HG03060 (cell line): ENCODE data around the gene NYNRIN.
A peak's percentile ranks its signal among the peaks of the same experiment; 100 is the strongest.
"Not testable (repeated sequence)": the region's sequence is repeated elsewhere in the genome, so short reads cannot be mapped to it uniquely, and the experiment has no call there.

Experiments
- ATAC-seq: cut with Tn5 transposase; IDR thresholded peaks from one replicate; pipeline ENCODE4 v1.9.1; 2021; ENCODE audit warnings: low read depth, moderate number of reproducible peaks; ENCODE audit not compliant: unreplicated experiment

Gene NYNRIN

GRCh38 chr14:24441485-24441884, 42.7 kb downstream of the NYNRIN start:
- ATAC-seq, result no peak

- no peak for ATAC-seq
Measured at GRCh38 chr14:24441904-24442239, 43.1 kb downstream of the NYNRIN start.

- ATAC-seq, result peak; percentile 92
Measured at GRCh38 chr14:24442240-24443052, 43.6 kb downstream of the NYNRIN start, which contains the start of gene SDR39U1. TSS of gene SDR39U1 (minus strand) at chr14:24442776. CDS start at chr14:24442769, 7 bp downstream.

GRCh38 chr14:24443053-24443665, 44.4 kb downstream of the NYNRIN start:
- ATAC-seq, result no peak

GRCh38 chr14:24450828-24451227, 52.0 kb downstream of the NYNRIN start:
- not testable (repeated sequence) for ATAC-seq

GRCh38 chr14:24456980-24457379, 58.2 kb downstream of the NYNRIN start:
- no peak for ATAC-seq

- ATAC-seq, result no peak
Measured at GRCh38 chr14:24458736-24459135, 59.9 kb downstream of the NYNRIN start.

- no peak for ATAC-seq
Measured at GRCh38 chr14:24459331-24459730, 60.5 kb downstream of the NYNRIN start.

- no peak for ATAC-seq
Measured at GRCh38 chr14:24461336-24461735, 62.5 kb downstream of the NYNRIN start.

- ATAC-seq, result no peak
Measured at GRCh38 chr14:24463017-24463883, 64.4 kb downstream of the NYNRIN start.

GRCh38 chr14:24463884-24464785, 65.3 kb downstream of the NYNRIN start:
- ATAC-seq, result no peak

- no peak for ATAC-seq
Measured at GRCh38 chr14:24465368-24465767, 66.6 kb downstream of the NYNRIN start.

GRCh38 chr14:24465805-24466204, 67.0 kb downstream of the NYNRIN start:
- no peak for ATAC-seq
